Ramos (cell line): ENCODE measurements around the gene PUDP.

Source experiments
- in situ Hi-C: fragments of 300-500 bp; cut with MboI; formaldehyde crosslinking; loops from one replicate; pipeline ENCODE4 v1.14.3; 2022; ENCODE audit warnings: low sequenced_read_pairs; ENCODE audit not compliant: unreplicated experiment

PUDP gene

DNA sequence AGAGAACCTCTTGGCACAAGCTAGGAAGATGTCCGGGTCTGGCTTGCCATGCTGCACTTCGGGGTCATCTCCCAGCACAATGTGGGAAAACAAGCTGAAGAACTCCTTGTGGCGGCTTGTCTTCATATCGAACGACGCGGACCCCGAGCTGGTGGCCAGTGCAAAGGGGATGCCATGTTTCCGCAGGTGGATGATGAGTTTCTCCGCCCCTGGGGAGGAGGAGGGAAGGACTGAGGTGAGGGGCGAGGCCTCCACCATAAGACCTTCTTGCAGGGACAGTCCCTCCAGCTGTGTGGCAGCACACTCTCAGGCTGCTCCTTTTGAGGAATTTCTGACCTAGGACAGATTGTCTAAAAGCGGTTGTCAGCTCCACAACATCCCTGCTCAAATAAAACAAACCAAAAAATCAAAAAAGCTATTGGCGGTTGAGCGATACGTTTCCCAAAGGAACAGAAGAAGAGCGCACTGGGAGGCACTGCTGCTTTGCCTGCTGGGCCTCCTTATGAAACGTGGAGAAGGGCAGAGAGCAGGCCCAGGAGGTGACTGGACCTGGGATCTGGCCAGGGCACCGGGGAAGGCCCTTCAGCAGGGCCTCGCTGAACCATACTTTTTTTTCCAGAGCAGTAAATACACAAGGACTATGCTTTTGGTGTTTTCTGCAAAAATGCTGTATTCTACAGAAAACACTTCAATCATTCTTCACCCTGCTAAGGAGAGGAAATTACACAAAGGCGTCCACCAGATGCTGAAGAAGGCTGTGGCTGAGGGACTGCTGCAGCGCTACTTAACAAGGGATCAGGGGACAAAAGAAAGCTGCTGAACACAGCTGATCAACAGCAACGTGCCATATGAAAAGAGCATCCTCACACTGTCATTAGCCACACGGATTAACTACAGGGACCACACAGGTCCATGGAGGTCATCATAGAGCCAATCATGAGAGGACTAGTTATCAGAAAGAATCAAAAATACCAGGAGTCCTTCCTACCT, 70.4 kb downstream of the PUDP start:
- in situ Hi-C loops, result loop anchor here (25.0 kb wide), 1 partner anchor 340 kb away; no protein-coding TSS in a partner anchor

GRCh38 chrX:7076245-7076661, 71.7 kb downstream of the PUDP start:
- in situ Hi-C loops, result loop anchor here (25.0 kb wide), 1 partner anchor 339 kb away; no protein-coding TSS in a partner anchor

DNA sequence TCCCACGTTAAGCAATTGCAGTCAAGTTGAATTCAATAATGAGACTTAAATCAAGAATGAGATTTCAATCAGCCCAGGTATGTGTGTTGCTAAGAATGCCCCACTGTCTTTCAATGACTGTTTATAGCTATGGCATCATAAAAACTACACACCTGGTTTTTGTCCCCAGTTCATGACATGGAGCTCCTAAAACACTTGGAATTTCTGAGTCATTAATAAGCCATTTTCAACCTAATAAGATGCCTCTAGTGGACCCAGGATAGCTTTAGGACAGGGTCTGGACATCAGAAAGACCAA, 73.1 kb downstream of the PUDP start:
- in situ Hi-C loops, result loop anchor here (25.0 kb wide), 1 partner anchor 338 kb away; no protein-coding TSS in a partner anchor

DNA sequence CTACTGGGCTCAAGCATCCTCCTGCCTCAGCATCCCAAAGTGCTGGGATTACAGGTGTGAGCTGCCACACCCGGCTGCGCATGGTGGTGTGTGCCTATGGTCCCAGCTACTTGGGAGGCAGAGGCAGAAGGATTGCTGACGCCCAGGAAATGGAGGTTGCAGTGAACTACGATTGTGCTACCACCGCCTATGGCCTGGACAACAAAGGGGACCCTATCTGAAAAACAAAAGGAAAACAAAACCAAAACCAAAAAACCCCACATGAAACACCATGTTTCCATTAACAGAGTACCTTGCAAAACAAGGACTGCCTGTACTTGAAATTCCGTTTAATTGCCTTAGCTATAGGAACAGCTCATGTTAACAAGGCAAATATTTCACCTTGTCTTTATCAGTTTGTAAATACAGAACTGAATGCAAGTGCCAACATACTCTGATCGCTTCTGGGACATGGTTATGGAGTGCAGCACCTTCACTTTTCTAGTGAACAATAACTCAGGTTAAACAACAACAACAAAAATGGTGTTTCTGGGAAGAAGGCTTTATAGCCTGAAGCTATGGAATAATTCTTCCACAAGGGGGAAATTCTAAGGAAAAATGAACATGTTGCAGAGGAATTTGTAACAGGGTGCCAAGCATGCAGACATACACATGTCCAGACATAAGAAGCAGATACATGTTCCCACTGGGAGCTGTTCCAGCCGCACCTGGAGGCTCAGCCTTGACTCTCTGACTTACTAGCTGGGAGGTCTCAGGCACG, 73.6 kb downstream of the PUDP start:
- in situ Hi-C loops, result no loop called here

DNA sequence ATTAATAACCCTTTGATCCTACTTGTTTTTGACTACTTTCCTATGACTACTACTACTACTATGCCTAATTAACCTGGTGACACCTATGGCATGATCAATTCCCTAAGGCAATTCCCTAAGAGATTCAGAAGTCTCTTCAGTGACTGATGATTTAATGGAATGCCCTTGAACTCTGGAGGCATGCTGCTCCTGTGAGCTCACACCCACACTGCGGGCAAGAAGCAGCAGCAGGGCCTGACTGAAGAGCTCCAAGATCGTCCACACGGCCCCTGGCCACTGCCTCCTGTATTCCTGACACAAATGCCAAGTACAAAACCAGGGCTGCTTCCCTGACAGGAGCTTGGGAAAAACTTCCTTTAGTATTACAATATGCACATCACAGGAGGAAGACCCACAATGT, 74.6 kb downstream of the PUDP start:
- in situ Hi-C loops, result no loop called here

- in situ Hi-C loops, result no loop called here
Measured at GRCh38 chrX:7072856-7073255, 75.1 kb downstream of the PUDP start.

GRCh38 chrX:7071390-7071789, 76.6 kb downstream of the PUDP start:
- in situ Hi-C loops, result no loop called here

DNA sequence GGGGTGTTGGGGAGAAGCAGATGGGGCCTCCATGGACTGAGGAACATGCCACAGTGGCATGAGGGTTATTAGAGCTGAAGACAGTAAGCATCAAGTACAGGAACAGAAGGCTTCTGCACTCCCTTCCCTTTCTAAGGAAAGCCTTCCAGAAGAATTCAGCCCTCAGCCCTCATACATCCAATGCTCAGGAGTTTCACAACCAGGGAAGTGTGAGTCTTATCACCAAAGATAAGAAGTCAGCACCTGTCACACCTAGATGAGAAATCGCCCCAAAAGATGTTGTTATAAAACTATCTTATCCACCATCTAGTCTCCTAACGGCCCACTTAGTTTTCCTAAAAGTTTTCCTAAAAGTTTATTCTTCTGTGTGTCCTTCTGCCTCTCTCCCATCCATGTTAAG, 78.4 kb downstream of the PUDP start:
- in situ Hi-C loops, result no loop called here

- in situ Hi-C loops, result no loop called here
Measured at GRCh38 chrX:7068939-7069367, 79.0 kb downstream of the PUDP start.

- in situ Hi-C loops, result no loop called here
Measured at GRCh38 chrX:7067256-7067655, 80.7 kb downstream of the PUDP start.

DNA sequence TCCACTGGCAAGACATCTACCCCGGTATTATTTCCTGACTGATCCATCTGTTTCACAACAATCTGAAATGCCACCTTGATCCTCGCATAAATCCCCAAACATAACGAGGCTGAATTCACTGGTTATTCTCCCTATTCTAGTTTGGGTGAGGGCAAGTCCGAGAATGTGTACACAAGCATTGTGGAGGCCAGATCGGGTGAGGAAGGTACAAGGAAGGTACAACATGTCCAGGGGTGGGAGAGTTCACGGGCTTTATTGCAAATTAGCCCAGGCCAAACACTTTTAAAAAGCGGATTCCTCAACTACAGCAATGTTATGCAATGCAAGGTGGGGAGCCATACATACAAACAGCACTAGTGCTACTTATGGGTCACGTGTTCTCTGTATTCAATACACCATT, 82.5 kb downstream of the PUDP start:
- in situ Hi-C loops, result no loop called here

DNA sequence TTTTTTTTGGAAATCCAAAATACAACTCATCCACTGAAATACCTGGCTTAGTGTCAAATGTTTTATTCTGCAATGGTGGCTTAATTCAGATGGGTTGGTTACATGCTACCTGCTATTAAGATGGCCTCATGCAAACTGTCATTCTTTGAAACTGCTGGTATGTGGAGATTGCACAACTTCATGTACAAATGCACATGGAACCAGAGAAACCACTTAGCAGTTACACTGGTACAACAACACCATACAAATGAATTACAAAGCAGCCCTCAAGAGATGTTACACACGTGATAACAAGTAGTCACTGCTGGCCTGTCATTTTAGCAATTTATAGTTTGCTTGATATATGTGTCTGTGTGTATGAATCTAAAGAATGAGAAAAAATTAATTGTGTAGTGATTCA, 85.0 kb downstream of the PUDP start:
- in situ Hi-C loops, result no loop called here

- in situ Hi-C loops, result no loop called here
Measured at GRCh38 chrX:7062276-7062675, 85.7 kb downstream of the PUDP start.

DNA sequence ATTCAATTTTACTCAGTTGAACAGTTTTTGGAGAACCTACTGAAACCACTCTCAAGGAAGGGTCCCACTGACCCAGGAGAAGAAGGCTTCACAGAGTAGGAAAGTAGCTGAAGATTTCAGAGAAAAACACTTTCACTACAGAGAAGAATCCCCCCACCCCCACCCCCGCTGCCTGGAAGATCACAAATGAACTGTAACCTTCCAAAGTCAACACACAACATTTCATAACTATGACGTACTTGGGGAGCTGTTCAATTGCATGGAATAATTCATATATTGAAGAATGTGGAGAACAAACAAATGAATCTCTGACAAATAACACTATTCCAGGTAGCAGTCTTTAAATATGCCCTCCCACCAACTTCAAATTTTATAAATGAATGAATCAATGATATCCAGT, 86.5 kb downstream of the PUDP start:
- in situ Hi-C loops, result no loop called here

DNA sequence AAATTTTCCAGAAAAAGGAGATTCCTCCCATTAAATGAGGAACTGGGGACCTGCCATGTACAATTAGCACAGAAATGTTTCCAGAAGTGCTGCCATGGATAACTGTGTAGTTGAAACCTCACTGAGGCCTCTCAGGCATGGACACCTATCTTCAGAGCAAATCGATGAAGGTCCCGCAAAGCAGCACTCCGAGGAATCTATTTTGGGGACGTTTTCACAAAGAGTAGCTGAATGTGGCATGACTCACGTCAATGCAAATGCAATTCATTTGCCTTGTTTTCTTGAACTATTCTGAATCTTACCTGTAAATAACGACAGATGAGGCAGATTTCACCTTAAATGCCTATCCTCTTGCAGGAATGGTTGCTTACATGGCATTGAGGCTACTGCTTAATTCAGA, 87.5 kb downstream of the PUDP start:
- in situ Hi-C loops, result no loop called here

- in situ Hi-C loops, result no loop called here
Measured at GRCh38 chrX:7059859-7060258, 88.1 kb downstream of the PUDP start.

GRCh38 chrX:7059214-7059838, 88.6 kb downstream of the PUDP start:
- in situ Hi-C loops, result no loop called here

DNA sequence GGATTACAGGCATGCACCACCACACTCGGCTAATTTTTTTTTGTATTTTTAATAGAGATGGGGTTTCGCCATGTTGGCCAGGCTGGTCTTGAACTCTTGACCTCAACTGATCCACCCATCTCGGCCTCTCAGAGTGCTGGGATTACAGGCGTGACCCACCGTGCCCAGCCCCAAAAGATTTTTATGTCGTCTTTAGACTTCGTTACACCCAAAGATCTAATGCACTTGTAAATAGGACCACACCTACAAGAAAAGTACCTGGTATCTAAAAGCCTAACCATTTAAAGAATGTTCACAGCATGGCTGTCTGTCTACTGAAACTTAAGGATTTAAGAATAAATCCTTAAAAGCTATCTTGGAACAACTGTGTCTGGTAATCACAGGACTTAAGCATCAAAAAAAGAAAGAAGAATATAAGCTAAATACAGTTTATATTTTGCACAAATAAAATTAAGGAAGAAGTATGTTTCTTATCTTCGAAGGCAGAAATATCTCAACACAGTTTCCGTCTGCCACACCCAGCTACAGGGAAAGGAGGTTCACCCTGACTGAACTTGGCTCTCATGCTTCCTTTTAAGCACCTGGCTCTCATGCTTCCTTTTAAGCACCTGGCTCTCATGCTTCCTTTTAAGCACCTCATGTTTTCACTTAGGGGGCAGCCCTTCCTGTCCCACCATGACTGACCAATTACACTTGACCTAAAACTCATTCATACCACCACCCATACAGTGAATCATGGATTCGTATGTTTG, 92.4 kb downstream of the PUDP start:
- in situ Hi-C loops, result no loop called here

GRCh38 chrX:7054219-7055216, 93.4 kb downstream of the PUDP start:
- in situ Hi-C loops, result no loop called here
